Osteocyte (in vitro differentiated cells): ENCODE measurements around the gene HIVEP3. TPM values are rescaled to one million over a fixed set of nuclear protein-coding genes. Genes with fewer than 3 reads are reported as not detected.

Source experiments
- DNase-seq: peaks from one replicate; pipeline ENCODE4 v3.0.0; 2021; ENCODE audit warnings: mixed read lengths; ENCODE audit not compliant: unreplicated experiment; ENCODE audit errors: extremely low spot score
- H3K27ac Mint-ChIP-seq: one replicate; pipeline ENCODE4 v1.8.0; 2021; ENCODE audit warnings: mild to moderate bottlenecking, mixed read lengths; ENCODE audit not compliant: unreplicated experiment
- H3K27me3 Mint-ChIP-seq: one replicate; pipeline ENCODE4 v1.8.0; 2021; ENCODE audit warnings: mixed read lengths; ENCODE audit not compliant: unreplicated experiment
- H3K36me3 Mint-ChIP-seq: one replicate; pipeline ENCODE4 v1.8.0; 2021; ENCODE audit warnings: mixed read lengths; ENCODE audit not compliant: unreplicated experiment
- H3K4me1 Mint-ChIP-seq: one replicate; pipeline ENCODE4 v1.8.0; 2021; ENCODE audit warnings: mixed read lengths; ENCODE audit not compliant: unreplicated experiment
- H3K4me3 Mint-ChIP-seq: one replicate; pipeline ENCODE4 v1.8.0; 2021; ENCODE audit warnings: mild to moderate bottlenecking, moderate library complexity, mixed read lengths; ENCODE audit not compliant: unreplicated experiment
- H3K9me3 Mint-ChIP-seq: one replicate; pipeline ENCODE4 v1.8.0; 2021; ENCODE audit warnings: mixed read lengths; ENCODE audit not compliant: unreplicated experiment
- total RNA-seq: library from RNA; stranded (reverse); gene quantifications from 2 replicates; pipeline ENCODE4 v1.2.1, GENCODE V29; 2021
- TF ChIP-seq, protein P1 (sequence below): fragments of 200-600 bp; sonication (generic); IDR thresholded peaks from 2 replicates; pipeline ENCODE4 v1.5.0; 2021; ENCODE audit warnings: antibody characterized with exemption, mild to moderate bottlenecking, moderate library complexity

Gene HIVEP3
- total RNA-seq, 1 donor from 2014 or later = 0.97 TPM

DNA sequence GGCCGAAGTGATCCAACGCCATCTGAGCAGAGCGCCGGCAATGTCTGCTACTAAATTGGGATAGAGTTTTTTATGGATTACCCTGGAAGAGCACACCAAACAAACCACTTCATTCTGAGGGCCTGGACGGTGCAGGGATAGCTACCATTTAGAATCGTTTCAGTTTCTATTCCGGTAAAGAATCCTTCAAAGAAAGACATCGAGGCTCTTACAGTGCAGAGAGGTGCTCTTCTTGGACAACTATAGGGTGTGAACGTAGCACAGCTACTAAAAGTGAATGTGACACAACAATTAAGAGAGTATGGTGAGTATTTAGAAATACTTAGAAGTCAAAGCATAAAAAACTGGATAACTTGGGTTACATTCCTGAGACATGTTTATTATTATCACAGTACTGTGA lies 16.1 kb downstream of the HIVEP3 start:
- TF ChIP-seq, protein P1, sequence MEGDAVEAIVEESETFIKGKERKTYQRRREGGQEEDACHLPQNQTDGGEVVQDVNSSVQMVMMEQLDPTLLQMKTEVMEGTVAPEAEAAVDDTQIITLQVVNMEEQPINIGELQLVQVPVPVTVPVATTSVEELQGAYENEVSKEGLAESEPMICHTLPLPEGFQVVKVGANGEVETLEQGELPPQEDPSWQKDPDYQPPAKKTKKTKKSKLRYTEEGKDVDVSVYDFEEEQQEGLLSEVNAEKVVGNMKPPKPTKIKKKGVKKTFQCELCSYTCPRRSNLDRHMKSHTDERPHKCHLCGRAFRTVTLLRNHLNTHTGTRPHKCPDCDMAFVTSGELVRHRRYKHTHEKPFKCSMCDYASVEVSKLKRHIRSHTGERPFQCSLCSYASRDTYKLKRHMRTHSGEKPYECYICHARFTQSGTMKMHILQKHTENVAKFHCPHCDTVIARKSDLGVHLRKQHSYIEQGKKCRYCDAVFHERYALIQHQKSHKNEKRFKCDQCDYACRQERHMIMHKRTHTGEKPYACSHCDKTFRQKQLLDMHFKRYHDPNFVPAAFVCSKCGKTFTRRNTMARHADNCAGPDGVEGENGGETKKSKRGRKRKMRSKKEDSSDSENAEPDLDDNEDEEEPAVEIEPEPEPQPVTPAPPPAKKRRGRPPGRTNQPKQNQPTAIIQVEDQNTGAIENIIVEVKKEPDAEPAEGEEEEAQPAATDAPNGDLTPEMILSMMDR = no peak
- DNase-seq = no peak
- Mint-ChIP-seq H3K27ac (no peak overlapping the region), H3K4me3 (no peak overlapping the region), H3K27me3 (peaks cover 2% of the 10 kb centered on the region), H3K36me3 (no peaks in the 10 kb centered on the region), H3K4me1 (peaks cover 24% of the 10 kb centered on the region), H3K9me3 (no peaks in the 10 kb centered on the region)

DNA sequence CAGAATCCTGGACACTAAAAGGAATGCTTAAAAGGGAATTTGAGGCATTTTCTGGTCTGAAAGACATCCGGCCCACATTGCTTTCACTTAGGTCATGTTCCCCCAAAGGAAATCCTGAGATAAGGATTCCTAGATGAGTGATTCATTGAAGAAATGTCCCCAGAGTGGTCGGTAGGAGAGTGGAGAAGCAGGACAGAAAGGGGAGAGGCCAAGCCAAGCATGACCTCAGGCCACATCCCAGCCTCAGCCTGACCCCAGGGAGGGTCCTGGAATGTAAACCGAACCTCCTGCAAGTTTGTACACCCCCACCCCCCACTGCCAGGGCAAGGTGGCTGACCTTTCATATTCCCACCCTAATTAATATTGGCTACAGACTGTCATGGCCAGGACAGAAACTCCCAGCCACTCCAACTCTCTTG lies 16.6 kb downstream of the HIVEP3 start:
- H3K4me1 Mint-ChIP-seq = peaks cover 24% of the 10 kb centered on the region
- H3K4me3 Mint-ChIP-seq = no peak overlapping the region
- no peaks in the 10 kb centered on the region for H3K36me3 Mint-ChIP-seq
- H3K9me3 Mint-ChIP-seq = no peaks in the 10 kb centered on the region
- TF ChIP-seq, protein P1 = no peak
- no peak overlapping the region for H3K27ac Mint-ChIP-seq
- peaks cover 2% of the 10 kb centered on the region for H3K27me3 Mint-ChIP-seq
- peak; percentile 57 for DNase-seq

DNA sequence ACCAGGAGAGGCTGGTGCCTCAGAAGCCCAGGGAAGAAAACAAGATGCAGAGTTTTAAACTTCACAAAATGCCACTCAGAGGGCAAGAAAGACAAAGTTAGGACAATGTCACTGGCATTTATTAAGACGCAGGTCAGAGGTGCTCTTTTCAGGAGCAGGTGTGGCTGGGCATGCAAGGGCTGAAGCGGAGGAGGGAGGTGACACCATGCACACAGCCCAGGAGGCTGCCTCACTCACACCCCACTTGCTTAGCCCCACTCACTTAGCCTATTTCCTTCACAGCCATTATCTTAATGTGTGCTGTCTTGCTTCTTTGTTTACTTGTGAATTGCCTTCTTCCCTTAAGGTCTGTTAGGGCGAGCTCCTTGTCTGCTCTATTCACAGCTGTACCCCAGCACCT lies 17.2 kb downstream of the HIVEP3 start:
- H3K4me3 Mint-ChIP-seq = no peak overlapping the region
- peaks cover 24% of the 10 kb centered on the region for H3K4me1 Mint-ChIP-seq
- TF ChIP-seq, protein P1 = no peak
- no peak overlapping the region for H3K27ac Mint-ChIP-seq
- no peaks in the 10 kb centered on the region for H3K9me3 Mint-ChIP-seq
- H3K36me3 Mint-ChIP-seq = no peaks in the 10 kb centered on the region
- no peaks in the 10 kb centered on the region for H3K27me3 Mint-ChIP-seq
- no peak for DNase-seq

DNA sequence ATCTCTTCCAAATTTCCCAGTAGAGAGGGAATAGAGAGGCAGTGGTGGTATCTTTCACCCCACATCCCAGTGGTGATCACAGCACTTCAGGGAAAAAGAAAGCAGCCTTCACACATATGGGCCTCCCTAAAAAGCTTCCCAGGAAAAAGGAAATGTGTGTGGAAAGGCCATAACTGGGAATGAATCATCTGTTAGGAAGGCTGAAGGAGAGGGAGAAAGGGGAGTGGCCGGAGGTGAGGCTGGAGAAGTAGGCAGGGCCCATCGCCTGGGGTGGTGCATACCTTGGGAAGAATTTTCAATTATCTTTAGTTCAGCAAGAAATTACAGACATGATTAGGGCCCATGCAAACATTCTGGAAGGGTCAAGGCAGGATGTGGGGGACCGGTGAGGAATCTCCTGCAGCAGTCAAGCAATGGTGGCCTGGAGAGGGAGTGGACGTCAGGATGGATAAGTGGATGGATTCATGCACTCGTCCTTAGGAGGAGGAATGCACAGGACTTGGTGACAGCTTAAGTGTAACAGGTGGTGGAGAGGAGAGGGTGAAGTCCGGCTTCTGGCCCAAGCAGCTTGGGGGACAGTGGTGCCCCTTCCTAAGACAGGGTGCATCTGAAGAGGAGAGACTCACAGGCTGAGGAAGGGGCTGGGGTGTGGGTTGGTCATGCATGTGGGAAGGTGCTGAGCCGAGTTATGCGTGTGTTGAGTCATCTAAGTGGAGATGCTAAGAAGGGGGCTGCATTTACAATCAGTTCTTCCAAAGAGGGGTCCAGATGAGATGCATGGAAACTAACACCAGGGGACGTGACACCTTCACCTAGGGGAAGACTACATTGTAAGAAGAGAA lies 17.9 kb downstream of the HIVEP3 start:
- Mint-ChIP-seq H3K4me1 (peaks cover 24% of the 10 kb centered on the region), H3K36me3 (no peaks in the 10 kb centered on the region), H3K9me3 (no peaks in the 10 kb centered on the region), H3K4me3 (no peak overlapping the region), H3K27me3 (no peaks in the 10 kb centered on the region), H3K27ac (no peak overlapping the region)
- no peak for DNase-seq
- TF ChIP-seq, protein P1 = no peak

DNA sequence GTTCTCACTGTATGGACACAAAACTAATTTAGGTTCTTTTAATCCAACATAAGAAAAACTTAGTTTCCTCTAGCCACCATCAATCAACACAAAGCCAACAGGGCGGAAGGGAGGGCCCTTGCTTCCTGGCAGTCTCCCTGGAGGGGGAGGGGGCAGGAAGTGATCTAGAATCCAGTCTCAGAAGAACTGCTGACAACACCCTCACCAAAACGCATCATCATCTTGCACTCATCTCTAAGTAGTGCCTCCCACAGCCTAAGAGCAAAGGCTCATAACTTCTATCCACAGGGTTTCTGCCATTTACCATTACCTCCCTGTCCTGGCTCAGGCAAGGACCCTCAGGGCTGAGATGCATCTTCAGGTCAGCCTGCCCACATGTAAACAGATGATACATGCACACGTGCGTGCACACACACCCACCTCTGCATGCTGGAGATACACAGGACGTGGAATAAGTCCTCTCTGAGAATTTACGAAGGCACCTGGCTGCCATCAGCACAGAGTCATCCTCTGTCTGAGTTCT lies 20.5 kb downstream of the HIVEP3 start:
- H3K27me3 Mint-ChIP-seq = no peaks in the 10 kb centered on the region
- H3K4me3 Mint-ChIP-seq = no peak overlapping the region
- no peak overlapping the region for H3K27ac Mint-ChIP-seq
- no peaks in the 10 kb centered on the region for H3K9me3 Mint-ChIP-seq
- TF ChIP-seq, protein P1 = no peak
- peaks cover 24% of the 10 kb centered on the region for H3K4me1 Mint-ChIP-seq
- peak; percentile 49 for DNase-seq
- no peaks in the 10 kb centered on the region for H3K36me3 Mint-ChIP-seq
